Gastrocnemius medialis (tissue), 4 donors: Measurements from ENCODE around the gene SERINC5. TPM values are rescaled to one million over a fixed set of nuclear protein-coding genes. Genes with fewer than 3 reads are reported as not detected.
"Not testable (repeated sequence)": the region's sequence is repeated elsewhere in the genome, so short reads cannot be mapped to it uniquely, and the experiment has no call there.

Experiments
- ATAC-seq, 2 donors: fragments of 150-250 bp; one replicate each; pipeline ENCODE4 v1.9.1; 2016
- DNase-seq, 2 donors: peaks; one replicate each; pipeline ENCODE4 v3.0.0-alpha.2; 2019
- H3K27ac ChIP-seq, 4 donors: fragments of 200-600 bp; sonication (generic); 1 replicate in 1 of 4; 2 replicates in 3 of 4; pipeline ENCODE4 v1.5.1; 2016 to 2018; ENCODE audit warnings: mild to moderate bottlenecking in 2 of 4, moderate library complexity in 1 of 4
- H3K27me3 ChIP-seq, 3 donors: fragments of 200-600 bp; sonication (generic) in 2 of 3; 1 replicate in 1 of 3; 2 replicates in 2 of 3; pipeline versions ENCODE4 v1.5.1 to v1.6.0; 2016 to 2019; ENCODE audit warnings: mild to moderate bottlenecking in 1 of 3, moderate library complexity in 1 of 3
- H3K36me3 ChIP-seq, 2 donors: fragments of 200-600 bp; sonication (generic) in 1 of 2; one replicate each; pipeline ENCODE4 v1.5.1; 2017 to 2018
- H3K4me1 ChIP-seq, 2 donors: fragments of 200-600 bp; sonication (generic) in 1 of 2; one replicate each; pipeline ENCODE4 v1.5.1; 2016 to 2017; ENCODE audit warnings: mild to moderate bottlenecking in 2 of 2
- H3K4me3 ChIP-seq, 4 donors: fragments of 200-600 bp; sonication (generic) in 3 of 4; 1 replicate in 1 of 4; 2 replicates in 3 of 4; pipeline ENCODE4 v1.5.1; 2016 to 2019; ENCODE audit warnings: mild to moderate bottlenecking in 2 of 4
- H3K9me3 ChIP-seq, 3 donors: fragments of 200-600 bp; sonication (generic) in 2 of 3; 1 replicate in 1 of 3; 2 replicates in 2 of 3; pipeline ENCODE4 v1.5.1; 2016 to 2019
- CTCF ChIP-seq, 5 experiments: fragments of 450-650 bp in 3 of 5; fragments of 200-600 bp in 2 of 5; sonication (generic) in 2 of 5; IDR thresholded peaks in 4 of 5; conservative IDR thresholded peaks in 1 of 5; 1 replicate in 4 of 5; 2 replicates in 1 of 5; pipeline ENCODE4 v1.5.1; 2016 to 2019; ENCODE audit warnings: antibody characterized with exemption in 5 of 5, mild to moderate bottlenecking in 3 of 5, moderate library complexity in 3 of 5
- POLR2A ChIP-seq, 2 donors: fragments of 450-650 bp; IDR thresholded peaks; one replicate each; pipeline ENCODE4 v1.6.1; 2017; ENCODE audit warnings: antibody characterized with exemption in 2 of 2, mild to moderate bottlenecking in 2 of 2, moderate library complexity in 2 of 2
- in situ Hi-C, 4 donors: fragments of 200-750 bp; cut with MboI; loops; one replicate each; pipeline versions ENCODE4 v1.15.0 to v1.8.0; 2017; ENCODE audit warnings: low sequenced_read_pairs in 4 of 4
- intact Hi-C: fragments of 100-400 bp; cut with DNase I; formaldehyde crosslinking; loops from one replicate; pipeline ENCODE4 v1.15.1; 2023; ENCODE audit warnings: low total_unique reads
- total RNA-seq, 4 donors: library from RNA; depleted of rRNA; stranded (reverse); fragments of >200 nt; gene quantifications; one replicate each; pipeline versions ENCODE4 v1.1.0 to v1.2.3, GENCODE V29; 2016

Gene SERINC5
- total RNA-seq, 4 donors from 2014 or later = 1.4 to 5.3 (median 3.0) TPM

GRCh38 chr5:80093796-80094195 lies 162.1 kb downstream of the SERINC5 start:
- H3K36me3 ChIP-seq = no peaks in the 10 kb centered on the region
- in situ Hi-C loops (loop anchor here (5.0 to 25.0 kb wide), 4 partner anchors 181 to 569 kb away; partner anchors contain the start of genes DHFR (in 1 of the 4) and MSH3 (in 1 of the 4)), intact Hi-C loops (loop anchor here (2.0 to 5.0 kb wide), 2 partner anchors 215 to 314 kb away; partner anchors contain the start of gene ZFYVE16)
- ATAC-seq (no peak), DNase-seq (no peak)
- no peak for TF ChIP-seq CTCF (IDR thresholded peaks at IDR 0.05 in 4 of 5, conservative IDR thresholded peaks at IDR 0.05 in 1 of 5)
- no peak for TF ChIP-seq POLR2A (IDR thresholded peaks at IDR 0.05)
- H3K9me3 ChIP-seq = no peaks in the 10 kb centered on the region
- H3K27ac ChIP-seq = no peak overlapping the region
- H3K27me3 ChIP-seq = no peaks in the 10 kb centered on the region
- no peaks in the 10 kb centered on the region for H3K4me1 ChIP-seq
- H3K4me3 ChIP-seq = no peak overlapping the region

- DNase-seq = no peak
- Histone ChIP-seq H3K4me1 (no peaks in the 10 kb centered on the region), H3K27ac (no peak overlapping the region), H3K9me3 (no peaks in the 10 kb centered on the region), H3K4me3 (no peak overlapping the region), H3K27me3 (no peaks in the 10 kb centered on the region), H3K36me3 (no peaks in the 10 kb centered on the region)
- in situ Hi-C loops (loop anchor here (5.0 to 25.0 kb wide), 4 partner anchors 182 to 570 kb away; partner anchors contain the start of genes DHFR (in 1 of the 4) and MSH3 (in 1 of the 4)), intact Hi-C loops (loop anchor here (2.0 to 5.0 kb wide), 2 partner anchors 216 to 315 kb away; partner anchors contain the start of gene ZFYVE16)
- no peak for TF ChIP-seq POLR2A (IDR thresholded peaks at IDR 0.05)
- TF ChIP-seq CTCF (IDR thresholded peaks at IDR 0.05 in 4 of 5, conservative IDR thresholded peaks at IDR 0.05 in 1 of 5) = no peak
- ATAC-seq = no peak
Observed at GRCh38 chr5:80092486-80093107, 163.3 kb downstream of the SERINC5 start.

- H3K4me3 ChIP-seq, H3K27ac ChIP-seq, H3K27me3 ChIP-seq, H3K9me3 ChIP-seq, H3K4me1 ChIP-seq, H3K36me3 ChIP-seq: not testable (repeated sequence)
- peak; percentile 77 to 86 (median 83) for TF ChIP-seq CTCF (IDR thresholded peaks at IDR 0.05 in 4 of 5, conservative IDR thresholded peaks at IDR 0.05 in 1 of 5)
- DNase-seq = peak in 1 of 2 donors; percentile 25
- in situ Hi-C loops = loop anchor here (5.0 to 25.0 kb wide), 4 partner anchors 183 to 571 kb away; partner anchors contain the start of genes DHFR (in 1 of the 4) and MSH3 (in 1 of the 4)
- intact Hi-C loops = loop anchor here (1.0 to 5.0 kb wide), 3 partner anchors 184 to 316 kb away; partner anchors contain the start of gene ZFYVE16
- peak; percentile 55 to 69 for ATAC-seq
Observed at GRCh38 chr5:80091792-80092192, 164.1 kb downstream of the SERINC5 start.

GRCh38 chr5:80090884-80091166 lies 165.0 kb downstream of the SERINC5 start:
- in situ Hi-C loops (loop anchor here (5.0 to 25.0 kb wide), 4 partner anchors 184 to 571 kb away; partner anchors contain the start of genes DHFR (in 1 of the 4) and MSH3 (in 1 of the 4)), intact Hi-C loops (loop anchor here (1.0 to 5.0 kb wide), 2 partner anchors 184 to 316 kb away; partner anchors contain the start of gene ZFYVE16)
- H3K4me3 ChIP-seq = no peak overlapping the region
- H3K27me3 ChIP-seq = no peaks in the 10 kb centered on the region
- DNase-seq (no peak), ATAC-seq (no peak)
- no peaks in the 10 kb centered on the region for H3K4me1 ChIP-seq
- TF ChIP-seq CTCF (IDR thresholded peaks at IDR 0.05 in 4 of 5, conservative IDR thresholded peaks at IDR 0.05 in 1 of 5) (no peak), POLR2A (IDR thresholded peaks at IDR 0.05) (no peak)
- H3K27ac ChIP-seq = no peak overlapping the region
- H3K9me3 ChIP-seq = no peaks in the 10 kb centered on the region
- H3K36me3 ChIP-seq = no peaks in the 10 kb centered on the region
